OCI-LY7 (cell line): Measurements from ENCODE around the gene CMKLR1. TPM values are rescaled to one million over a fixed set of nuclear protein-coding genes. Genes with fewer than 3 reads are reported as not detected.

Experiments used
- BruUV-seq: library from RNA; stranded (reverse); fragments of 400-500 nt; replicated peaks from 2 replicates; lab custom pipeline; 2021; lab: Mats Ljungman, UMichigan
- CTCF ChIA-PET: fragments of 300-600 bp; sonication (Branson Sonifier 250); formaldehyde crosslinking; loops from one replicate; lab custom pipeline; 2022; ENCODE audit warnings: antibody characterized with exemption; ENCODE audit not compliant: unreplicated experiment; lab: Charles Lee
- POLR2A ChIA-PET: fragments of 300-600 bp; sonication (Branson Sonifier 250); formaldehyde crosslinking; loops from one replicate; lab custom pipeline; 2022; ENCODE audit warnings: antibody characterized with exemption; lab: Charles Lee
- DNase-seq: peaks from one replicate; pipeline ENCODE4 v3.0.0-alpha.2; 2015; ENCODE audit warnings: low spot score
- H2AFZ ChIP-seq: fragments of 200-600 bp; sonication (generic), shearing (Covaris generic); 2 replicates; pipeline ENCODE4 v1.6.1; 2014; ENCODE audit warnings: mild to moderate bottlenecking, antibody characterized with exemption, low read length, moderate library complexity
- H3K27ac ChIP-seq: fragments of 200-600 bp; sonication (generic); 2 replicates; pipeline ENCODE4 v1.5.1; 2014; ENCODE audit warnings: mixed run types, low read depth, mild to moderate bottlenecking, moderate library complexity, low read length, inconsistent platforms; ENCODE audit not compliant: poor library complexity, severe bottlenecking
- H3K36me3 ChIP-seq: fragments of 200-600 bp; sonication (generic); 2 replicates; pipeline ENCODE4 v1.6.1; 2014; ENCODE audit warnings: mild to moderate bottlenecking, antibody characterized with exemption, low read length, moderate library complexity, mixed read lengths; ENCODE audit not compliant: insufficient read depth
- H3K4me1 ChIP-seq: fragments of 200-600 bp; sonication (generic); 2 replicates; pipeline ENCODE4 v1.5.1; 2014; ENCODE audit warnings: mild to moderate bottlenecking, low read length; ENCODE audit not compliant: insufficient read depth, poor library complexity, severe bottlenecking
- H3K4me2 ChIP-seq: fragments of 200-600 bp; sonication (generic); 2 replicates; pipeline ENCODE4 v1.6.1; 2014; ENCODE audit warnings: mild to moderate bottlenecking, low read length
- H3K4me3 ChIP-seq: fragments of 200-600 bp; sonication (generic); 2 replicates; pipeline ENCODE4 v1.5.1; 2014; ENCODE audit warnings: mild to moderate bottlenecking, low read depth, low read length; ENCODE audit not compliant: poor library complexity, severe bottlenecking
- H3K79me2 ChIP-seq: fragments of 200-600 bp; sonication (generic); 2 replicates; pipeline ENCODE4 v1.6.1; 2016; ENCODE audit warnings: low read depth, mild to moderate bottlenecking, low read length, moderate library complexity, mixed read lengths; ENCODE audit not compliant: insufficient read depth
- H3K9me2 ChIP-seq: fragments of 200-600 bp; sonication (generic); 2 replicates; pipeline ENCODE4 v1.6.1; 2016; ENCODE audit warnings: mild to moderate bottlenecking, low read length, mixed read lengths; ENCODE audit not compliant: insufficient read depth
- H3K9me3 ChIP-seq: fragments of 200-600 bp; sonication (generic); 2 replicates; pipeline ENCODE4 v1.6.1; 2014; ENCODE audit warnings: mild to moderate bottlenecking, mixed run types, low read length, mixed read lengths
- H4K20me1 ChIP-seq: fragments of 200-600 bp; sonication (generic); 2 replicates; pipeline ENCODE4 v1.6.1; 2014; ENCODE audit warnings: mild to moderate bottlenecking, antibody characterized with exemption, low read length, moderate library complexity, mixed read lengths; ENCODE audit not compliant: insufficient read depth
- CTCF ChIP-seq: fragments of 200-600 bp; sonication (generic); conservative IDR thresholded peaks from 2 replicates; pipeline ENCODE4 v1.5.1; 2014; ENCODE audit warnings: mild to moderate bottlenecking, antibody characterized with exemption, low read length, moderate library complexity, mixed read lengths
- EZH2phosphoT487 ChIP-seq: fragments of 200-600 bp; sonication (generic); IDR thresholded peaks from 2 replicates; pipeline ENCODE4 v1.6.1; 2018; ENCODE audit warnings: low read depth, borderline replicate concordance, mild to moderate bottlenecking, mixed run types, antibody characterized with exemption, low read length, moderate library complexity, mixed read lengths
- intact Hi-C: fragments of 100-400 bp; cut with micrococcal nuclease; formaldehyde crosslinking; loops from one replicate; pipeline ENCODE4 v1.10.0; 2022; ENCODE audit not compliant: unreplicated experiment
- total RNA-seq, 2 experiments: library from RNA; depleted of rRNA in 1 of 2; stranded (reverse); fragments of >200 nt in 1 of 2; shearing (Covaris generic) in 1 of 2; gene quantifications; 2 replicates each; pipeline ENCODE4 v1.2.3, GENCODE V29; 2014 to 2022

CMKLR1 gene
- total RNA-seq, 2 experiments from 2014 or later = not detected

- no peaks in the 10 kb centered on the region for H3K9me3 ChIP-seq
- no peak overlapping the region for H3K4me2 ChIP-seq
- POLR2A ChIA-PET = interaction anchor here (0.5 kb wide), 1 partner anchor 116 kb away, joined by 3 read pairs; no protein-coding TSS in a partner anchor
- no TSS peak for BruUV-seq
- no peak overlapping the region for H3K27ac ChIP-seq
- H3K79me2 ChIP-seq = no peaks in the 10 kb centered on the region
- no peak overlapping the region for H2AFZ ChIP-seq
- CTCF ChIA-PET = no interaction called here
- H4K20me1 ChIP-seq = no peaks in the 10 kb centered on the region
- no peak overlapping the region for H3K4me3 ChIP-seq
- no peaks in the 10 kb centered on the region for H3K36me3 ChIP-seq
- no peaks in the 10 kb centered on the region for H3K9me2 ChIP-seq
- no peak for TF ChIP-seq EZH2phosphoT487
- TF ChIP-seq CTCF = no peak
- DNase-seq = no peak
- H3K4me1 ChIP-seq = no peaks in the 10 kb centered on the region
- intact Hi-C loops = no loop called here
Observed at GRCh38 chr12:108369736-108370396, 30.8 kb upstream of the CMKLR1 start.

- Histone ChIP-seq H3K36me3 (no peaks in the 10 kb centered on the region), H3K4me2 (no peak overlapping the region), H3K4me3 (no peak overlapping the region), H2AFZ (no peak overlapping the region), H3K9me2 (no peaks in the 10 kb centered on the region), H4K20me1 (no peaks in the 10 kb centered on the region), H3K4me1 (no peaks in the 10 kb centered on the region), H3K79me2 (no peaks in the 10 kb centered on the region), H3K9me3 (no peaks in the 10 kb centered on the region), H3K27ac (no peak overlapping the region)
- no TSS peak for BruUV-seq
- DNase-seq = no peak
- intact Hi-C loops = no loop called here
- POLR2A ChIA-PET = interaction anchor here (0.7 kb wide), 1 partner anchor 12 kb away, joined by 3 read pairs; no protein-coding TSS in a partner anchor
- TF ChIP-seq CTCF = no peak
- TF ChIP-seq EZH2phosphoT487 = no peak
- CTCF ChIA-PET = no interaction called here
Observed at GRCh38 chr12:108368089-108368488, 29.0 kb upstream of the CMKLR1 start.

GRCh38 chr12:108367436-108367835 lies 28.3 kb upstream of the CMKLR1 start:
- H3K9me3 ChIP-seq = no peaks in the 10 kb centered on the region
- H4K20me1 ChIP-seq = no peaks in the 10 kb centered on the region
- H2AFZ ChIP-seq = no peak overlapping the region
- TF ChIP-seq EZH2phosphoT487 (no peak), CTCF (no peak)
- no peaks in the 10 kb centered on the region for H3K79me2 ChIP-seq
- no peak overlapping the region for H3K4me2 ChIP-seq
- ChIA-PET CTCF (no interaction called here), POLR2A (interaction anchor here (0.7 kb wide), 1 partner anchor 250 kb away, joined by 4 read pairs; no protein-coding TSS in a partner anchor)
- intact Hi-C loops = no loop called here
- H3K4me3 ChIP-seq = no peak overlapping the region
- DNase-seq = no peak
- no peaks in the 10 kb centered on the region for H3K36me3 ChIP-seq
- no peaks in the 10 kb centered on the region for H3K9me2 ChIP-seq
- BruUV-seq = no TSS peak
- no peaks in the 10 kb centered on the region for H3K4me1 ChIP-seq
- no peak overlapping the region for H3K27ac ChIP-seq
